GM12873 (cell line): Measurements from ENCODE around the gene ISOC2.

Experiments
- CTCF ChIP-seq: IDR thresholded peaks from 2 replicates; pipeline ENCODE4 v1.5.1; 2012; ENCODE audit warnings: low read depth, mild to moderate bottlenecking, moderate library complexity, low read length, control low read depth; ENCODE audit not compliant: insufficient read depth; ENCODE audit errors: missing control alignments

Gene ISOC2

GRCh38 chr19:55479451-55480230 lies 18.2 kb upstream of the ISOC2 start:
- no peak for TF ChIP-seq CTCF

- TF ChIP-seq CTCF = no peak
Measured at GRCh38 chr19:55479045-55479444, 17.6 kb upstream of the ISOC2 start.

GRCh38 chr19:55478364-55478763 lies 16.9 kb upstream of the ISOC2 start:
- TF ChIP-seq CTCF = no peak

GRCh38 chr19:55477905-55478304 lies 16.5 kb upstream of the ISOC2 start:
- no peak for TF ChIP-seq CTCF

- TF ChIP-seq CTCF = no peak
Measured at GRCh38 chr19:55476100-55476775, 14.8 kb upstream of the ISOC2 start, which contains the start of gene ZNF628. Gene ZNF628, plus strand, starts transcription at chr19:55476617. Its CDS starts 3,294 bp downstream, at chr19:55479911.

GRCh38 chr19:55474269-55475265 lies 13.1 kb upstream of the ISOC2 start:
- TF ChIP-seq CTCF = no peak
